ENCODE measurements around the gene PLEKHH1.
A peak's percentile ranks its signal among the peaks of the same experiment; 100 is the strongest.

PLEKHH1 gene
- total RNA-seq = 0 to 0.34 reads per million in 2 donors

DNA sequence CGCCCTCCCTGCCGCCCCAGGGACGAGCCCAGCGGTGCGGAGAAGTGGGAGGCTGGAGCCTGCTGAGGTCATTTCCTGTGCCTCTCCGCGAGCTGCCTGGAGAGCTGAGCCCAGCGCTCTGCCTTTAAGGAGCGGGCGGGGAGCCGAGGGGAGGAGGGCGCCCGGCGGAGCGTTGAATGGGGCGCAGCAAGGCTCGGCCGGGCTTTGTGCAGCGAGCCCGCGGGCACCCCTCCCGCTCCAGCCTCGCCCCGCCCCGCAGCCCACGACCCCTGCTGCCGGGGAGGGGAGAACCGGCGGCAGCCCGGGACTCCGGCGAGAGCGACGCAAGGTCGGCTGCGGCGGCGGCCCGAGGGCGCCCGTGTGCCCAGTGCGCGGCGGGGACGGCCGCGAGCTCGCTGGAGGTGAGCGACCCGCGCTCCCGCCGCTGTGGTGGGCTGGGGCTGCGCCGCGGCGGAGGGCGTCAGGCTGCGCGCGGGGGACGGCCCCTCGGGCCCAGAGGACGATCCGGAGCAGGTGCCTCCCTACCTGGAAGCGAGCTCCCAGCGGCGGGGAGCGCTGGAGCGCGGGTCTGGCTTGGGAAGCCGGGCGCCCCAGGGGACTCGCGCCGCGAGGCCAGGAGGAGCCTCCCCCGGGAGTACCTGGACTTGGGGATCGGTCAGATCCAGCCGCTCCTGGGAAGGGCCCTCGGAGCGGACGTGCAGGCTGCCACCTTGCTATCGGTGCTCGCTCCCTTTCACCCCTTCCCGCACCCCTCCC lies at the start of gene PLEKHH1:
Gene PLEKHH1 (plus strand): TSS at position 293 of the 756 bp plus-strand sequence. CDS start 8,578 bp downstream, outside the sequence.
- DNase-seq = peak in 4 of 5 experiments; percentile 18 to 61 (median 32)

GRCh38 chr14:67483579-67484285 lies 49.4 kb upstream of the PLEKHH1 start:
- DNase-seq = no peak

DNA sequence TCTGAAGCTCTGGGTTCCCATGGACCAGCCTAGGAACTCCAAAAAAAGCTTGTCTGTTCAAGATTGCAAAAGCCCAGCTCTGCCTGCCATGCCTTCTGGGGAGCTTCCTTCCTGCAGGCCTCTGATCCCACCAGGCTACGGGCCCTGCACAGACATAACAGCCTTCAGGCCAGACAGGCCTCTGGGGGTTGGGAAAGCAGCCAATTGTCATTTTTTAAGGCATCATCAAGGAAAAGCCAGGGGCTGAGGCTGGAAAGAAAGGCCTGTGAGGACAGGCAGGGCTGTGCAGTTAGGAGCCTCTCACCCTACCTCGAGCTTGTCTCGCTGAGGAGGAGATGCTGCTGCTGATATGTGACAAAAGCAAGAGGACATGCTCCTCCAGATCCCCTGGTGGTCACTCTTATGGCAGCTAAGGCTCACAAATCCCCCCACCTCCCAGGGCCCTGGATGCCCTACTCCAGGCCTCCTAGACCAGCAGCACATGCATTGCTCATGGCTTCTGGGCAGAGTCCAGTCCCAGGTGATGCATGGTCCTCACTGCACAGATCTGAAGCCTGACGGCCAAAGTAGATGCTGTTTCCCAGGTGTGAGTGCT lies 47.5 kb upstream of the PLEKHH1 start:
- no peak for DNase-seq

- no peak for DNase-seq
Observed at GRCh38 chr14:67486890-67487289, 46.2 kb upstream of the PLEKHH1 start.

DNA sequence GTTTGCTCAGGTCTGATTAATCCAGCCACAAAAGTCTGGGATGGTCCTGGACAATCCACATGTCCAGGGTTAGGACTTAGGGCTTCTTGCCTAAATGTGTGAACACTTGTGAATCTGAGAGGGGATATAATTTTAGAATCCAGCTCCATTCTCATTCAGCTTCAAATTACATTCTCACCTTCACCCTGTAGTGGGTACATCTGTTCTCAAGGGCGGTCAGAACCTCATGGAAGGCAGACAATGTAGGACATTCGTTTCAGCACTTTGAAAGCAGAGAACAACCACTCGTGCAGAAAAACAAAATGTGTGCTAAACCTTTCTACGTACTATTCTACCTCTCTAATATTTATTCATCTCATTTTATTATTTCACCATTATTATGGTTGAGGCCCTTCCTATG lies 45.8 kb upstream of the PLEKHH1 start:
- DNase-seq = no peak

GRCh38 chr14:67487937-67488893 lies 44.9 kb upstream of the PLEKHH1 start, which contains the start of gene TMEM229B:
TSS of gene TMEM229B (minus strand) at chr14:67488721. CDS start at chr14:67473923, 14,798 bp downstream.
- DNase-seq = peak; percentile 24 to 97 (median 47)

DNA sequence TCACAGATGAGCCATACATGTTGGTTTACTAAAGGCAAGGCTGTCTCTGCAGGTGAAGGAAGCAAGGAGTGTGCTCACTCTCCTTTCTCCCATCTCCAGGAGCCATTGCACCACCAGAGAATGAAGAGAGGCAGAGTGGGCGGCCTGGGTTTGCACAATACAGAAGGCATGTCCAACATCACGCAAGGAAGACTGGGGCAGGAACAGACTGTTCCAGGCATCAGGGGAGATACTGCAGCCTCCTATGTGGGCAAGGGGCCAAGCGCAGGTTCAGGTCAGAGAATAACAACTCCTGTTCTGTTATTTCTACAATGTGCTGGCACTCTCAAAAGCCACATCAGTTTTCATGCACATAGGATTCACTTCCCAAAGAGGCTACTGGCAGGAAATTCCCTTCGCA lies 42.9 kb upstream of the PLEKHH1 start:
- DNase-seq = no peak

DNA sequence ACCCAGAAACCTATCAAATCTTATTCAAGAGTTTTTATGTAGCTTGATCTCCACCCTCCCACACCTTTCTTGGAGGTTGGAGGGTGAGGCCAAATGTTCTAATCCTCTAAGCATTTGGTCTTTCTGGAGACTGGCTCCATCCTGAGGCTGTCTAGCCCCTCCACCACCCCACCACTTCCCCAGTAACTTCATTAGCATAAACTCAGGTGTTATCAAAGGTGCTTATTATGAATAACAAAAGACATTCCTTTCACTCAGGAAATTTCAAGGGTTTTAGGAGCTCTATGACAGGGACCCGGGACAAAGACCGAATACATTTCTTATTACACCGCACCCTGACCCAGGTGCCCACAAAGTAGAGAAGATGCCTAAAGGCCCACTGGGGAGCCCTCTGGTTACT lies 41.8 kb upstream of the PLEKHH1 start:
- no peak for DNase-seq

DNA sequence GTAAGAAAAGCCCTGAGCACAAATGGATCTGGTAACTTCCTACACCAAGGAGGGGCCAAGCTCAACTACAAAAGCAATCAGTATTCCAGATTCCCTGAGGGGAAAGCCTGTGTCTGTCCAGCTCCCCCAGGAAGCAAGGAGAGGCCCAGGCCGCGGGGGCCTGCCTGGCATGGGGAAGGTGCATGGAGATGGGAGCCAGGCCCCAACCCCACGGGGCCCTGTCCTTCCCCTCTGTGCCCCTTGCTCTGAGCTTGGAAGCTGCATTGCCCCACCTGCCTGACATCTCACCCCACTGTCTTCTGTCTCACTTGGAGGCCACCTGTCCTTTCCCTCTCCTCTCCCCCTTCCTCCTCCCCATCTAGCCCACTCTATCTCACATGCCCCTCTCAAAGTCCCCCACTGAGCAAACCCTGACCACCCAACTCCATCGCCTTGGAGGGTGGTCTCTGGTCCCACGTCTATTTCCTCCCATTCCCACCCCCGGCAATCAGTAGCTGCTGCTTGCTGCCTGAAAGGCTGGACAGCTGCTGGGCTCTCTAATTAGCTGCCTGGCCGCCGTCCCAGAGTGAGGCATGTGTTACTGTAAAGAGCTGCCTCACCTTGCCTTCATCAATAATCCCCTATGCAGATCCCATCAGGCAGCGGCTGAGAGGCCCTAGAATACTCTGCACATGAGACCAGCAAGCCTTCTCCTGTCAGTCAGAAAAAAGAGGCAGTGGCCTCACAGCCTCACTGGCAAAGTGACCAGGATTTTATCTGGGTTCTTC lies 41.2 kb upstream of the PLEKHH1 start:
- DNase-seq = no peak

- DNase-seq = no peak
Observed at GRCh38 chr14:67492538-67492937, 40.6 kb upstream of the PLEKHH1 start.

DNA sequence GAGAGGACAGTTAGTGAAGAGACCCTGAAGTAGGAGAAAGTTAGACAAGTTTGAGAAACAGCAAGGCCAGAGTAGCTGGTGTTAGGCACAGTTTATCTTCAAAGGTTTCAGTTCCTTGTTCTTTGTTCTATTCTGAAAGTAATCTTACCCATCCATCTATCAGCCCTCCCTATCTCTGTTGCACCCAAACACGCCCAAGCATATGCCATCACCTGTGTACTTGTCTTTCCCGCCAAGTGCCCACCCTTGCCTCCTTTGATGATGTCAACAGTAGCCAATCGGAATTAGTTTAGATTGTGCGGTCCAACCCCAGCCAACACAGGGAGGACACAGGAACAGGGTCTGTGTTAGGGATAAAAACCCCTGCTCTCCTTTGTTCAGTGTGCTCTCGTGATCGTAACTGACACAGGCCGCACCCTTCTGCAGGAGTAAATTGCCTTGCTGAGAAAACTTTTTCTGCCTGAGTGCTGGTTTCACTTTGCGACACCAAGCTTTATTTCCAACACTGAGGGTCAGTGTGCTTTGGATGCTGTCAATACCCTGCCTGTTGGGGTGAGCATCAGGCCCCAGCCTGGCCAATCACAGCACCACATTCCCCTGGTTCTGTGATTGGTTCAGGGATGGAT lies 39.9 kb upstream of the PLEKHH1 start:
- no peak for DNase-seq

GRCh38 chr14:67495827-67496226 lies 37.3 kb upstream of the PLEKHH1 start:
- DNase-seq = no peak

DNA sequence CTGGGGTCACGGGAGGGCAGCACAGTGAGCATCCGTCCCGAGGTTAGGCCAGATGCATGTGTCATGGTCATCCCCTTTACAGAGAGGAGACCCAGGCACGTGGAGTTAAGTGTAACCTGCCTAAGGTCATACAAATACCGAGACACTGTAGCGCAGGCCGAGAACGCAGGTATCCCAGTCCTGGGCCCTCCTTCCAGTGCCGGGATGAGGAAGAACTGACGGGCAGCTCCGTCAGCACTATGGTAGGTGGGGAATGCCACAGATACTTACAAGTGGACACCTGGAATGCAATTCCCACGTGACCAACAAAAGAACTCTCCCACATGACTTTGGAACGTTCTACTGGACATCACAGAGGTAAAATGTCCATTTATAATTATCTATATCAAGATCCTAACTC lies 35.9 kb upstream of the PLEKHH1 start:
- DNase-seq = no peak

DNA sequence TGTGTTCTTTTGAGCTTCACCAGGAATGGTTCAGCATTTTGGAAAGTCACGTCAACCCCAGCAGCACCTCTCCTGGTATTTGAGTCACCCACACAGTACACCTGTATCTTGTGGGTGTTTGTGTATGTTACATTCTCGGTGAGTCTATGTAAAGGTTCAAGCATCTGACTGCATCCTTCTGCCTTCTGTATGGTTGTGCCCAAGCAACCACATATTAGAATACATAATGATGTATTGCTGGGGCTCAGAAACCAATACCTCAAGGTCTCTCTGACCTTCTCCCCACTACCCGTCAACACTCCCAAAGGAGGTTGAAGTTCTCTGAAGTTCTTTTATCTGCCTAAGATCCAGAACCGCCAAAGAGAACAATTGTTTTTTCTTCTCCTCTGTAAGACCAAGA lies 35.4 kb upstream of the PLEKHH1 start:
- no peak for DNase-seq

DNA sequence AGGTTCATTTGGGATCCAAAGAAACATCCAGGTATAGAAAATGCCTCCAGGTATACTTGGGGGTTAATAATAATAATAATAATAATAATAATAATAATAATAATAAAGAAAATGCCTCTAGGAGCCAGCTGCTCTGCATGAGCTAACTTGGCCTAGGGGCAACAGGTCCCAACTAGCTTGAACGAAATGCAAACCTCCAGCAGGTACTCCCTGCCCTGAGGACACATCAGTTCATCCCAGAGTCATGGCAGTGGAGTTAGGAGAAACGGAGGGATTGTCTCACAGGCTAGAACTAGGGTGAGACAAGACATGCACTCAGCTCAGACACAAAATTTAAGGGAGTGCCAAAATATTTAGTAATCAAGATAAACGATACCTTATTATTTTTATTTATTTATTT lies 32.1 kb upstream of the PLEKHH1 start:
- no peak for DNase-seq

GRCh38 chr14:67501670-67502069 lies 31.4 kb upstream of the PLEKHH1 start:
- no peak for DNase-seq

- no peak for DNase-seq
Observed at GRCh38 chr14:67502867-67503266, 30.2 kb upstream of the PLEKHH1 start.

DNA sequence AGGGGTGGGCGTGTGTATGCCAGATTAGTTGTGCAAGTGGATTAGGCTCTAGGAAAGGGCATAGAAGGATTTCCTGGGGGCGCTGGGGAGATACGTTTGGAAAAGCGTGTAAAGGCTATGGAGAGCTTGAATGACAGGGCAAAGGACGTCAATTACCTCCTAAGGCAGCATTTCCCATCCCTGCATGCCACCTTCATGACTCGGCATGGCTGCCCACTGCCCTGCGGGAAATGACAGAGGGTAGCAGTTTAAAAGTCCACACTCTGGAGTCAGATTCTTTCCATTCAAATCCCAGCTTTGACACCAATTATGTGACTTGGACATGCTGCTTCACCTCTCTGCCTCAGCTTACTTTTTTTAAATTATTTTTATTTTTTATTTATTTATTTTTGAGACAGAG lies 29.8 kb upstream of the PLEKHH1 start:
- DNase-seq = no peak

DNA sequence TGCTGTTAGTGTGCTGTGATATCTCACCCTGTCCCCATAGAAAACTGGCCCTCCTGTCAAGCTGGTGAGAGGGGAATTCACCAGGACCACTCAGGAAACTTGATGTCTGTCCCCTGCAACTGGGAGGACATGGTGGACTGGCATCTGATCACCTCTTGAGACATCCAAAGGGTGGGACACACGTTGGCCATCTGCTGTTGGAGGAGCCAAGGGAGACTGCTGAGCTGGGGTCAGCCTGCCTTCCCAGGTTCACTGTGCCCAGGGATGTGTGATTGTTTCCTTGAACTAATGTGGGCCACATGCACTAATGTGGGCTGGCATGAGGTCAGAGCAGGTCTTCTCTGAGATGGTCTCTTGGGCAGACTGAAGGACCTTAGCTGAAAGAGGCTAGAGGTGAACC lies 27.8 kb upstream of the PLEKHH1 start:
- no peak for DNase-seq

DNA sequence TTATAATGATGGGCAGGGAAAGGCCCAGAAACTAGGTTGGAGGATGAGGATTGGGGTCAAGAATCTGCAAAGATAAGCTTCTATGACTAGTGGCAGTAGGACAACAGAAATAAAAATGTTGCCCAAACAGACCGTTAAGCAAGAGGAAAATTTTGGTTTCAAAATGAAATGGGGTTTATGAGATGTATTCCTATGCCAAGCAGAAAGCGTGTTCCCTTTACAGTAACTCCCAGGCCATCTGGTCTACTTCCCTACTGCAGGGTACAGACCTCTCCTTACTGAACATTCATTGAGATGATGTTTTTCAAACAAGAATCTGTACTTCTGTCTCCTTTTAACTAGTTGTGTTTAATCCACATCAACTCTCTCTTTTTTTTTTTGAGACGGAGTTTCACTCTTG lies 24.1 kb upstream of the PLEKHH1 start:
- no peak for DNase-seq

DNA sequence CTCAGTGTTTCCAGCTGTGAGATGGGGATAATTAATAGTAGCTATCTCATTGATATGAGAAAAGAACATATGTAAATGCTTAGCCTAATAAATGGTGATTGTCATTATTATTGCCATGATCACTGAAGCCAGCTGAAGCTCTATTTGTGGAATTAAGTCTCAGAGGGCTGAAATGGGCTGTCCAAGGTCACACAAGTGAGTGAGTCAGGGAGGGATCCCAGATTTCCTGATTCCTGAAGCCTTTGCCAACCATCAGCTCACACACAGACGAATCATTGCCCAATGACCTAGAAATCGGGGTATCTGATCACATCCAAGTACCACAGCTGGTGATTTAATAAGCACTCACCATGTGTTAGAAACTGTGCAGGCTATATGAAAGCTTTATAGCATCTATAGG lies 23.0 kb upstream of the PLEKHH1 start:
- DNase-seq = no peak
